ENCODE results near the gene PTMS.

The PTMS gene

GRCh38 chr12:6752921-6753771 is 13.0 kb upstream of the PTMS start, which contains the start of gene MLF2:
TSS of gene MLF2 (minus strand) at chr12:6753141. CDS start at chr12:6752334, 807 bp downstream.
- peak; percentile 93 for DNase-seq

DNA sequence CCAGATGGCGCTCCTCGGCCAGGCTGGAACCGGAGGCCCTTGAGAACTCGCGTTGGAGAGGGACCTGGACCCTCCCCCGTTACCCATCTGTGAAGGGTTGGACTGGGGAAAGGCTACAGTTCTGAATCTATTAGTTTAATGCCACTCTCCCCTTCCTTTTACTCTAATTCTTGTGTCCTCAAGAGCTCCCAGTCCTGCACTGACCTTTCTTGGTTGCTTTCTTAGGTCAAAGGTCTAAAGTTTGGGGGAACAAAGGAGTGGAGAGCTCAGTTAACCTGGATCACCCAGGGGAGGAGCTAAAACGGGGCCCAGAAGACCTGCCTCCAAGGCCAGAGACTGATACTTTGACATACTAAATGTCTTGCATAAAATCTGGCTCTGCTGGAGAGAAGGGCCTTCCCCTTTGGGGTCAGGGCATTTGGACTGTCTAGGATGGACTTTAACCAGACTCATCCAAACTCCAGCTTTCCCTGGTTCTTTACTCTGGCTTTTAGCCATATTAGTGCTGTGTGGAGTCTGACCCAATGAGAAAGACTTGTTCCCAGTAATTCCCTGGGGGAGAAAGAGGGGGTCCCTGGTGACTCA is 12.3 kb upstream of the PTMS start:
- no peak for DNase-seq

DNA sequence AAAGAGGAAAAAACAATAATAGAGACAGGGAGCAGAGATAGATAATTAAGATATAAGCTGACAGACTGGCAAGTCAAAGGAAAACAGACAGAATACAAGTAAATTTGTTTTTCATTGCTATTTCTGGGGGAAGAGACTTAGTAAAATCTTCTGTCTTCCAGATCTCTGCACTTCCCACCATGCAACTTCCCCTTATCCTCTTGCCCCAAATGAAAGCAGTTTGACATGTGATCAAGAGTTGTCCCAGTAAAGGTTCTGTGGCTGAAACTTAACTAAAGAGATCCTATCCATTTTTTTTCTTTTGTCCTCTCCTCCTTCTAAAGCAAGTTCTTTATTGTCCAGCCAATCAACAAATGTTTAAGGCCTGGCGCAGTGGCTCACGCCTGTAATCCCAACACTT is 11.8 kb upstream of the PTMS start:
- DNase-seq: no peak

- no peak for DNase-seq
These were observed 9.0 kb upstream of the PTMS start for GRCh38 chr12:6757028-6757690.

DNA sequence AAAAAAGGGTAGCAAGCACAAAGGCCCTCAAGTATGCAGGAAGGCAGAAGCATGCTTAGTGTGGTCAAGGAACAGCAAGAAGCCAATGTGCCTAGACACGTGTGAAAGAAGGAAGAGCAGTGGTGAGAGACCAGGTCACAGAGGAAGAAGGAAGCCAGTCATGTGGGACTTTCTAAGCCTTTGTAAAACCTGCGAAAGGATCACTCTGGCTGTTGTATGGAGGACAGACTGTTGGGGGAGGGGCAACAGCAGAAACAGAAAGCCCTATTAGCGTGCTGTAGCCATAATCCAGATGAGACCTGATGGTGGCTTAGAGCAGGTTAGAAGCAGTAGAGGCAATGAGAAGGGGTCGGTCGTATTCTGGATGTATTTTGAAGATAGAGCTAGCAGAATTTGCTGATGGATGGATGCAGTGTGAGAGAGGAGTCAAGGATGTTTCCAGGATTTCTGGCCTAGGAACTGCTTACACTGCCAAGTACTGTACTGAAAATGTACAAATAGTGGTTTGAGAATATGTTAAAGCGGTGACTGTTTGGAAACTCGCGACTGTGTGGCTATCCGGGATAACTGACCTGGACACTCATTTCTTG is 7.6 kb upstream of the PTMS start:
- DNase-seq: no peak

- DNase-seq: no peak
These were observed 6.4 kb upstream of the PTMS start for GRCh38 chr12:6759741-6760140.

- no peak for DNase-seq
These were observed 2.8 kb upstream of the PTMS start for GRCh38 chr12:6763380-6763779.

- peak; percentile 91 for DNase-seq
These were observed 1.9 kb upstream of the PTMS start for GRCh38 chr12:6764011-6764828.

GRCh38 chr12:6765048-6765633 is 1.0 kb upstream of the PTMS start:
- no peak for DNase-seq

GRCh38 chr12:6766651-6767349 is 637 bp downstream of the PTMS start:
- peak; percentile 18 for DNase-seq

DNA sequence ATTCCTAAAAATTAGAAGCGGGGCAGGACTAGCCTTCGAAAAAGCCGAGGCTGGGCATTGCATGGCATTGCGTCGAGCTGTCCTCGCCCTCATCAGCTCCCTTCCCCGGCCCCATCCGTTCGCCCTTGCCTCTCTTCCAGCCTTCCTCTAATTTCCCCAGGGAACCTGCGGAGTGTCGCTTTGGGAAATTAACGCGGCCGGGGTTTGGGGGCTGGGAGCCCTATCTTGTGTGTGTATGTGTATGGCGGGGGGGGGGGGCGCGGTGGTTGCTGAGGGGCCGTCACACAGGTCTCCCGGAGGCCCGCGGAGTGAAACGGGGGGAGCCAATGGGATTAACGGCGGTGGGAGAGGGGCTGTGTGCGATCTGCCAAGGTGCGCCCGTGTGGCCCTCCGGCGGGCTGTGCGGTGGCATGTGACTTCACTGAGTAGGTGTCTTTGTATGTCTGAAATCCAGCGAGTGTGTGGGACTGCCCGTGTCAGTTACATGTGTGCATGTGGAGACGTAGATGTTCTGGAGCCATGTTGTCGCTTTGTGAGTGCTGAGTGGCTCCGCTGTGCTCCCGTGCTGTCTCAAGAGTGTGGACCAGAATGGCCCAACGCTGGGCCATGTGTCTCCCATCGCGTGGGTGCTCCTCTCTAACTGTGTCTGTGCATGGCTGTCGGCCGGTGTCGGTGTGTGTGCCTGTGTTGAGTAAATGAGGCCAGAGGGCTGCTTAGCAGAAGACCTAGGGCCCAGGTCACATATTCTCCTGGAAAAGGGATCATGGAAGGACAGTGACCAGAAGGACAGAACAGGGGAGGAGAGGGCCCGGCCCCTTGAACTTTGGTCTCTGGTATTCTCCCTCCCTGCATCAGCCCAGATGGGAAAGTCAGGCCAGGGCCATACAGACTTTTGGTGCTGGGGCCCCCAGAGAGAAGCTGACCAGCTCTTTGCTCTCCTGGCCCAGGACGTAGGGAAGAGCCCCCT is 1.5 kb downstream of the PTMS start:
- DNase-seq: no peak

DNA sequence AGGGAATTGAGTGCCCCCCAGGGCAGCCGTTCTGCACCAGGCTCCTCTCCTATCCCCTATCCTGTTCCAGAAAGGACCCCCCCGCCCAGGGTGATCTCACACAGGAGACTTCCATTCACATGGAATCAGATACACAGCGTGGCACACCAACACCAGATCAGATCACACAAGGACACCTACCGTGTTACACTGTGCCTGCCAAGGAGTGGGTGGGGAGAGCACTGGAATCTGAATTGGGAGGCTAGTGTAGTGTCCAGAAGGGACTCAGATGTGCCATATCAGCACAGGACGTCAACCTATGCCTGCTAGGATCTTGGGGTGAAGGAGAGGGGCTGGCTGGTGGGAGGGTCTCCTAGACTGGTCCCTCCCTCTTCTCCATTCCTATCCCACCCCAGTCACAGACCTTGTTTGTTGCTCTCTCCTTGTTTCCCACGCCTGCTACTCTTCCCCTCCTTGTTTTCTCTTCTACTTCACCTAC is 2.3 kb downstream of the PTMS start:
- DNase-seq: no peak

DNA sequence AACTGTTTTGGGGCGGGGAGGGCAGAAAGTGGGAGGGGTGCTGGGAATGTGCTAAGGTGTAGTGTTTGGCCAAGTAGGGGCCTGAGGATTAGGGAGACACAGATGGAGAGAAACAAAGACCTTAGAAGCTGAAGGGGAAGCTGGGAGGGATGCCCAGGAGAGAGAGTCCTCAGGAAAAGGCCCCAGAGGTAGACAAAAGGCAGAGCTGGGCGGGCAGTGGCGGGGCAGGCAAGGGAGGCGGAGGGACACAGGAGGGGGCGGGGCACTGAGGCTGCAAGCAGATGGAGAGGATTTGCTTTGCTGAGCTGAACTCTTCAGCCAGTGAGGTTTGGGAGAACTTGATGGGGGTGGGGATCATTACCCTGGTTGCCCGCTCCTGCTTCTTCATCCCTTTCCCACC is 2.8 kb downstream of the PTMS start:
- no peak for DNase-seq

DNA sequence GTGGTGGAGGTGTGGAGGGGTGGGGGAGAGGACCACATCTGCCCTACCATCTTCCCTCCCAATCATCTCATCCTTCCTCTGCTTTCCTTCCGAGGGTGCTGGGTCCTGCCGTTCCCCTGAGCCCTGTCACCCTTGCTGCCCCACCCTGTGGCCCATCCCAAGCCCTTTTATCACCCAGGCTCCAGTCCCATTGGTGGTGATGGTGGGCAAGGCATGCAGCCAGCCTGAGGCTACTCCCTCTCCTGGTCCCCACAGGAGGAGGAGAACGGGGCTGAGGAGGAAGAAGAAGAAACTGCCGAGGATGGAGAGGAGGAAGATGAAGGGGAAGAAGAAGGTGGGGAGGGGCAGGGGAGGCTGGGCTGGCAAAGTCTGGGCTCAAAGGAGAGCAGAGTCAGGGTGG is 3.5 kb downstream of the PTMS start:
- no peak for DNase-seq

- no peak for DNase-seq
These were observed 3.9 kb downstream of the PTMS start for GRCh38 chr12:6770094-6770493.

DNA sequence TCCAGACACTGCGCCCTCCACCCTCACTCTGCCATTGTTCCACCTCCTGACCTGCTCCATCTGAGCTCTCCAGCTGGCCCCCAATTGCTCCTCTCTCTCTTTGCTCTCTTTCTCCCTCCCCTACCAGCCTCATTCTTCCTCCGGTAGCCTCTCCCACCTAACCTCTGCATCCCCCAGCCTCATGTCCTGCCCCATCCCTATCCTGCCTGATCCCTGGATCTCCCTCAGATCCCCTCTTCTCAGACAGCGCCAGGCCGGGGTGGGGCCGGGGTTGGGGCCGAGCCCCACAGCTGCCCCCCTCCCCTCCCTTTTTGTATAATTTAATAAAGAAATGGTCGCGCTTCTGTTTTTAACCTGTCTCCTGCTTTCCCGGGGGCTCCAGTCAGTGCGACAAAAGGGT is 4.4 kb downstream of the PTMS start:
- no peak for DNase-seq

DNA sequence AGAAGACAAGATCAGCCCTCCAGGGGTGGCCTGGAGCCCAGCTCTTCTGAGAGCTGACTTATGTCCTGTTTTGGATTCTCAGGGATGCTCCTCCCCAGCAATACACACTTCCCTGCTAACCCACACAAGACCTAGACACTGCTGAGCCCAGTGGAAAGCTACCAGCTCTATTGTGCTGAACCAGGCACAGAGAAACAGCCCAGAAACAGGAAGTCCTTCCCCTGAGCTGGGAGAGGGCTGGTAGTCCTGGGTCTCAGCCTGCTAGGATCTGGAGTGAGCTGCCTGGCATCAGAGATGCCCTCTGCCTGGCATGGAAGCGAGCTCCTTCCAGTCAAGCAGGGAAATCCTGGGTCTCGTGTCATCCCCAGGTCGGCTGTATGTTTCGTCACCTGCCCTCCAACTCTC is 4.9 kb downstream of the PTMS start:
- no peak for DNase-seq

DNA sequence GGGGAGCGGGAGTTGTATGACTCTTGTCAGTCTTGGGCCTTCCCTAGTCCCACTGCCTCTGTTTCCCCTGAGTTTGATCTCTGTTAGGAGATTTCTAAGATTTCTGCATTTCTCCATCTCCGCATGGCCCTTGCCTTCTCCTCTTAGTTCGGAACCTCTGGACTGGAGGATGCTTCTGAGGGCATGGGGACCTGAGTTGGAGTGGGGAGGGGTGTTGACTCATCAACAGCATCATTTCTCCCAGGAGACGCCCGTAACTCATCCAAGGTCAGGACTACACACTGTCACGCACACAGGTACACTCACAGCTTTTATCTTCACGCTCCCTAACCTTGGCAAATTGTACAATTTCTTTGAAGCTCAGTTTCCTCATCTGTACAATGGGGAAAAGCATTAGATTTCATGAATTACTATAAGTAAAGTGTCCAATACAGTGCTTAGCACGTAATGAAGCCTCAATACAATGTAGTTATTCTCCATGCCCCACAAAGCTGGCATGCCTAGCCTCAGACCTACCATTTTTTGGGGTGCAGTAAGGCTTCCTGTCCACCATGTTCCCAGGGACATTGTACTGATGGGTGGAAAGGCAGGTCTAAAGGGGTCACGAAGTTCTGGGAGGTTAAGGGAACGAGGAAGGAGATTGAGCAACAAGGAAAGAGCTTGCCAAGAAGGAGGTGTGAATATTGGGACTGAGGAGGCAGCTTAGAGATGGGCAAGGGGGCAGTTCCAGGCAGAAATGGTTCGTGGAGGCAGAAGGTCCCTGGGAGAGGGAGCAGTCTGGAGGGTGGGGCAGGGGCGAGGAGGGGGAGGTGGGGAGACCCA is 5.6 kb downstream of the PTMS start:
- no peak for DNase-seq

- no peak for DNase-seq
These were observed 6.2 kb downstream of the PTMS start, which contains the start of gene LAG3 for GRCh38 chr12:6772331-6772695. TSS of gene LAG3 (plus strand) at chr12:6772520. CDS start at chr12:6772853, 333 bp downstream.
